NOMO-1 treated with DMSO at 0.1 percent for 48 hours (cell line): Measurements from ENCODE around the gene CES3.

Experiments
- DNase-seq: peaks from one replicate; lab custom pipeline; 2025; ENCODE audit not compliant: unreplicated experiment; lab: John Stamatoyannopoulos, UW

The CES3 gene

GRCh38 chr16:66961065-66961744 is at the start of gene CES3:
TSS of gene CES3 (plus strand) at chr16:66961266. CDS start at chr16:66961308, 42 bp downstream.
- peak; percentile 54 for DNase-seq

- DNase-seq: no peak
Measured at GRCh38 chr16:66911801-66912200, 49.3 kb upstream of the CES3 start.

GRCh38 chr16:66913081-66913480 is 48.0 kb upstream of the CES3 start:
- DNase-seq: no peak

GRCh38 chr16:66913711-66914110 is 47.4 kb upstream of the CES3 start:
- DNase-seq: no peak

- DNase-seq: no peak
Measured at GRCh38 chr16:66914541-66914940, 46.5 kb upstream of the CES3 start.

- no peak for DNase-seq
Measured at GRCh38 chr16:66915041-66915440, 46.0 kb upstream of the CES3 start.

- no peak for DNase-seq
Measured at GRCh38 chr16:66916518-66916917, 44.5 kb upstream of the CES3 start.

GRCh38 chr16:66917741-66918140 is 43.3 kb upstream of the CES3 start:
- DNase-seq: no peak

- no peak for DNase-seq
Measured at GRCh38 chr16:66918355-66918754, 42.7 kb upstream of the CES3 start.

- no peak for DNase-seq
Measured at GRCh38 chr16:66918803-66919568, 42.1 kb upstream of the CES3 start, which contains the start of gene CDH16. TSS of gene CDH16 (minus strand) at chr16:66918885. CDS start at chr16:66918065, 820 bp downstream.

GRCh38 chr16:66919569-66920298 is 41.3 kb upstream of the CES3 start:
- no peak for DNase-seq

GRCh38 chr16:66920299-66920590 is 40.8 kb upstream of the CES3 start:
- DNase-seq: no peak

- DNase-seq: no peak
Measured at GRCh38 chr16:66920924-66921680, 40.0 kb upstream of the CES3 start.

- no peak for DNase-seq
Measured at GRCh38 chr16:66921729-66922450, 39.2 kb upstream of the CES3 start.

- DNase-seq: no peak
Measured at GRCh38 chr16:66923247-66923731, 37.8 kb upstream of the CES3 start.

GRCh38 chr16:66923866-66924265 is 37.2 kb upstream of the CES3 start:
- DNase-seq: no peak

GRCh38 chr16:66924527-66925321 is 36.3 kb upstream of the CES3 start:
- peak; percentile 22 for DNase-seq

- DNase-seq: no peak
Measured at GRCh38 chr16:66925322-66925840, 35.7 kb upstream of the CES3 start, which contains the start of gene RRAD. TSS of gene RRAD (minus strand) at chr16:66925535. CDS start at chr16:66925179, 356 bp downstream.
